ELR (cell line): ENCODE measurements around the gene PXDN.
"Not testable (repeated sequence)": the region's sequence is repeated elsewhere in the genome, so short reads cannot be mapped to it uniquely, and the experiment has no call there.

ENCODE experiments used
- DNase-seq: peaks from one replicate; pipeline ENCODE4 v3.0.0-alpha.2; 2015; ENCODE audit warnings: low read depth

Gene PXDN

GRCh38 chr2:1722692-1723091 is 21.6 kb downstream of the PXDN start:
- DNase-seq, result no peak

GRCh38 chr2:1721706-1722646 is 22.3 kb downstream of the PXDN start:
- DNase-seq, result peak; percentile 97

GRCh38 chr2:1718339-1719220 is 25.7 kb downstream of the PXDN start:
- no peak for DNase-seq

- DNase-seq, result peak; percentile 67
These were observed 27.2 kb downstream of the PXDN start for GRCh38 chr2:1717113-1717512.

GRCh38 chr2:1716441-1716840 is 27.9 kb downstream of the PXDN start:
- no peak for DNase-seq

GRCh38 chr2:1716014-1716305 is 28.4 kb downstream of the PXDN start:
- not testable (repeated sequence) for DNase-seq

- DNase-seq, result no peak
These were observed 28.9 kb downstream of the PXDN start for GRCh38 chr2:1715184-1716013.

- no peak for DNase-seq
These were observed 29.8 kb downstream of the PXDN start for GRCh38 chr2:1714291-1715064.

GRCh38 chr2:1713839-1714236 is 30.5 kb downstream of the PXDN start:
- no peak for DNase-seq

GRCh38 chr2:1713142-1713838 is 31.0 kb downstream of the PXDN start:
- no peak for DNase-seq

GRCh38 chr2:1709946-1710560 is 34.3 kb downstream of the PXDN start:
- no peak for DNase-seq

- no peak for DNase-seq
These were observed 35.0 kb downstream of the PXDN start for GRCh38 chr2:1709335-1709605.

GRCh38 chr2:1708476-1709334 is 35.6 kb downstream of the PXDN start:
- peak; percentile 18 for DNase-seq

GRCh38 chr2:1707771-1708418 is 36.4 kb downstream of the PXDN start:
- DNase-seq, result peak; percentile 96

GRCh38 chr2:1706089-1706841 is 38.0 kb downstream of the PXDN start:
- DNase-seq, result not testable (repeated sequence)

- no peak for DNase-seq
These were observed 38.7 kb downstream of the PXDN start for GRCh38 chr2:1705557-1706076.

GRCh38 chr2:1704631-1705556 is 39.4 kb downstream of the PXDN start:
- peak; percentile 15 for DNase-seq
